Keratinocyte (primary cell): ENCODE measurements around the gene SLC25A1.

Source experiments
- CTCF ChIP-seq, 3 experiments: IDR thresholded peaks in 1 of 3; conservative IDR thresholded peaks in 1 of 3; optimal IDR thresholded peaks in 1 of 3; 2 replicates in 2 of 3; 3 replicates in 1 of 3; pipeline versions ENCODE3 to v1.5.1; 2011; ENCODE audit warnings: low read length in 3 of 3, mild to moderate bottlenecking in 3 of 3, moderate library complexity in 2 of 3, control low read depth in 1 of 3, inconsistent platforms in 1 of 3; ENCODE audit not compliant: insufficient read depth in 2 of 3; ENCODE audit errors: extremely low read depth in 1 of 3
- EZH2 ChIP-seq: IDR thresholded peaks from one replicate; pipeline ENCODE4 v1.6.1; 2012; ENCODE audit warnings: inconsistent platforms, mild to moderate bottlenecking, low read length, moderate library complexity

- no peak for TF ChIP-seq EZH2
- no peak for TF ChIP-seq CTCF (optimal IDR thresholded peaks at IDR 0.05 in 1 of 3, IDR thresholded peaks at IDR 0.05 in 1 of 3, conservative IDR thresholded peaks at IDR 0.05 in 1 of 3; ENCODE audit: extremely low read depth in 1 of 3, insufficient read depth in 2 of 3, low read length in 3 of 3)
Measured at GRCh38 chr22:19132693-19133400, 45.7 kb downstream of the SLC25A1 start.
